ENCODE results near the gene GFER. TPM values are rescaled to one million over a fixed set of nuclear protein-coding genes. Genes with fewer than 3 reads are reported as not detected.
A peak's percentile ranks its signal among the peaks of the same experiment; 100 is the strongest.

GFER gene
- total RNA-seq, 2 donors from 2014 or later = 40.3 to 45.5 TPM

DNA sequence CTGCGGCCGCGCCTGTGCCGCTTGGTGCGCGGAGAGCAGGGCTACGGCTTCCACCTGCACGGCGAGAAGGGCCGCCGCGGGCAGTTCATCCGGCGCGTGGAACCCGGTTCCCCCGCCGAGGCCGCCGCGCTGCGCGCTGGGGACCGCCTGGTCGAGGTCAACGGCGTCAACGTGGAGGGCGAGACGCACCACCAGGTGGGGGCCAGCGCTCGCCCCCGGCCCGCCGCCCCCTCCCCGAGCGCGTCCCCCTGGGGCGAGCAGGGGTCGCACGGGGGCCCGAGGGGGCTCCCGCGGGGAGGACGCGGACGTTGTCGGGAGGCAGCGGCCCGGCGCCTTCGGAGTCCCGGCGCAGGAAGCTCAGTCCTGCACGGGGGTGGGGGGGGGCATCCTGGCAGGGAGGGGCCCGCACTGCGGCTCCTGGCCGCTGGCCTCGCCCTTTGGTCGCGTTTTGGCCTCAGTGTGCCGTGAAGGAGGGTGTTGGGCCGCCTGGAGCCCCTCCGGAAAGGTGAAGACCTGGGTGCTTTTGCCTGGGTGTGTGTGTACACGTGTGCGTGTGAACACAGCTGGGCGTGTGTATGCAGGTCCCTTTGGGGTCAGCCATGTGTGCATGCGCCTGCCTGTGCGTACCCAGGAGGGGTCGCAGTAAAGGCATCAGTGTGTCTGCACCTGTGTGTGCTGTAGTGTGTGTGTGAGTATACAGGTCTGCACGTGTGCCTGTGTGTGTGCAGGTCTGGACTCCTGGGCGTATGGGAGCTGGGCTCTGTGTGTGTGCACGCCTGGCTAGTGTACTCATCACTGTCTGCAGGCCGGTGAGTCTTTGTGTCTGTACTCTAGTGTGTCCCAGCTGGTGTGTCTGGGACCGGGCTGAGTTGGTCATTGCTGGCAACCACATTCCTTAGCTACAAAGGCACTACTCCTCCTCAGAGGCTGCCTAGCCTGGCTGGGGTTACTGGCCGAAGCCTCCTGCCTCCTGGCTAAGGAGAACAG, 43.3 kb downstream of the GFER start:
- Histone ChIP-seq H3K36me3 (ENCODE audit: control insufficient read depth, insufficient read depth, low read length) (peaks cover 5% of the 10 kb centered on the region), H3K4me1 (ENCODE audit: control insufficient read depth, insufficient read depth, low read length) (peaks cover 3% of the 10 kb centered on the region), H3K27ac (ENCODE audit: low read depth, low read length) (no peak overlapping the region), H3K4me3 (ENCODE audit: low read length) (peak overlapping the region; percentile 72), H3K9me3 (ENCODE audit: control insufficient read depth, low read length) (no peaks in the 10 kb centered on the region), H3K9ac (ENCODE audit: extremely low read depth, low read length, poor library complexity, severe bottlenecking) (no peak overlapping the region), H3K27me3 (ENCODE audit: control insufficient read depth, insufficient read depth, low read length, poor library complexity, severe bottlenecking) (peaks cover 3% of the 10 kb centered on the region)
- no peaks in the 10 kb centered on the region for H3K36me3 Mint-ChIP-seq (ENCODE audit: low read depth)
- H3K27me3 Mint-ChIP-seq (ENCODE audit: insufficient read depth) = peaks cover 36% of the 10 kb centered on the region
- peak overlapping the region; percentile 67 for H3K4me3 Mint-ChIP-seq
- peaks cover 7% of the 10 kb centered on the region for H3K4me1 Mint-ChIP-seq
- H3K27ac Mint-ChIP-seq = peak overlapping the region; percentile 36
- no peaks in the 10 kb centered on the region for H3K9me3 Mint-ChIP-seq
- DNase-seq = no peak
- peak; percentile 18 for TF ChIP-seq CTCF (conservative IDR thresholded peaks at IDR 0.05)
- 13 to 52% methylated on average over 7 to 76 of the region's 76 CpGs for WGBS, 2 experiments (ENCODE audit: insufficient coverage in 1 of 2, insufficient read length in 1 of 2)

DNA sequence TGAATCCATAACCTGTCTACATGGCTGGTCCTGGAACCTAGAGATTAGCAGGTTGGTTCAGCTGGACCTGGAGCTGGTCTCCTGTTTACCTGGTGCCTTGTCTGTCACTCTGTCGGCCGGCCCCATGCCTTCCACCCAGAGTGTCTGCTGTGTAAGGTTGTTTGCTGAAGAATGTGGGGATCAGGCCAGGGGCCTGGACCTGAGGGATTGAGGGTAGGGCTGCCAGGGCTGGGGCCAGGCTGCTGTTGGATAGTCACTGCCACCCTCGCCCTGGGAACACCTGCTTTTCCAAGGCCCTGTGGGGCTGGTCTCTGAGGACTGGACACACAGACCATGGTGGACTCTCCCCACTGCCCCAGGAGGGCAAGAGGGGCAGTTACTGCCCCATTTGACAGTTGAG, 44.2 kb downstream of the GFER start:
- no peaks in the 10 kb centered on the region for H3K36me3 Mint-ChIP-seq (ENCODE audit: low read depth)
- peaks cover 29% of the 10 kb centered on the region for H3K27me3 Mint-ChIP-seq (ENCODE audit: insufficient read depth)
- no peaks in the 10 kb centered on the region for H3K9me3 Mint-ChIP-seq
- H3K9ac ChIP-seq (ENCODE audit: extremely low read depth, low read length, poor library complexity, severe bottlenecking) = no peak overlapping the region
- peaks cover 4% of the 10 kb centered on the region for H3K4me1 Mint-ChIP-seq
- peaks cover 3% of the 10 kb centered on the region for H3K4me1 ChIP-seq (ENCODE audit: control insufficient read depth, insufficient read depth, low read length)
- H3K36me3 ChIP-seq (ENCODE audit: control insufficient read depth, insufficient read depth, low read length) = peaks cover 5% of the 10 kb centered on the region
- H3K27ac Mint-ChIP-seq = no peak overlapping the region
- no peaks in the 10 kb centered on the region for H3K9me3 ChIP-seq (ENCODE audit: control insufficient read depth, low read length)
- H3K27ac ChIP-seq (ENCODE audit: low read depth, low read length) = no peak overlapping the region
- peaks cover 3% of the 10 kb centered on the region for H3K27me3 ChIP-seq (ENCODE audit: control insufficient read depth, insufficient read depth, low read length, poor library complexity, severe bottlenecking)
- peak overlapping the region; percentile 72 for H3K4me3 ChIP-seq (ENCODE audit: low read length)
- DNase-seq = no peak
- no peak for TF ChIP-seq CTCF (conservative IDR thresholded peaks at IDR 0.05)
- peak overlapping the region; percentile 67 for H3K4me3 Mint-ChIP-seq
- WGBS, 2 experiments (ENCODE audit: insufficient coverage in 1 of 2, insufficient read length in 1 of 2) = 85 to 94% methylated on average over 2 to 3 of the region's 3 CpGs

DNA sequence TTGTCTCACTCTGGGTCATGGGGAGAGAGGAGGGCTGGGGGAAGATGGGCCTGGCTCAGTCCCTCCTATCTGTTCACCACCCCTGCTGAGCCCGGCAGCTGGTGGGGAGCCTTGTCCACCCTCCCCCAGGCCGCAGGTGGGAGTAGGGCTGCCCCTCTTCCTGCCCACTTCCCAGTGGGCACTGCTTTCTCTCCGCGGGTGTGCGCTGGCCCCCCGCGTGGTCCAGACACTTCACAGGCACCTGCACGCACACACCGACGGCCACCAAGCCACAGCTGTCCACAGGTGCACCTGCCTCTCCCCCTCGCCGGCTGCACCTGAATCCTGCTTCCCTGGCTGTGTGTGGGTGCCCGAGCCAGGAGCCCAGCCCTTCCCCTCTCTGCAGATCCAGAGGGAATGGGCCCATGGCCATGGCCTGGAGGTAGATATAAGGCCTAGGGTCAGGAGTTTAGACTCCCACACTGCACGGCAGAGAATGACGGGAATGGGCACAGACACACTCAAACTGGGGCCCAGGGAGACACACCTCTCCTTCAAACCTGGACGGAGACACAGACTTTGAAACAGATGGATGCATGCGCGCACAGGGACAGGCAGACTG, 44.7 kb downstream of the GFER start:
- WGBS, 2 experiments (ENCODE audit: insufficient coverage in 1 of 2, insufficient read length in 1 of 2) = 89 to 95% methylated on average over 12 to 18 of the region's 18 CpGs
- Mint-ChIP-seq H3K36me3 (ENCODE audit: low read depth) (no peaks in the 10 kb centered on the region), H3K4me1 (peaks cover 4% of the 10 kb centered on the region), H3K27ac (no peak overlapping the region), H3K4me3 (no peak overlapping the region), H3K27me3 (ENCODE audit: insufficient read depth) (peaks cover 29% of the 10 kb centered on the region), H3K9me3 (no peaks in the 10 kb centered on the region)
- Histone ChIP-seq H3K9ac (ENCODE audit: extremely low read depth, low read length, poor library complexity, severe bottlenecking) (no peak overlapping the region), H3K4me1 (ENCODE audit: control insufficient read depth, insufficient read depth, low read length) (peaks cover 3% of the 10 kb centered on the region), H3K27me3 (ENCODE audit: control insufficient read depth, insufficient read depth, low read length, poor library complexity, severe bottlenecking) (peaks cover 3% of the 10 kb centered on the region), H3K9me3 (ENCODE audit: control insufficient read depth, low read length) (no peaks in the 10 kb centered on the region), H3K4me3 (ENCODE audit: low read length) (no peak overlapping the region), H3K36me3 (ENCODE audit: control insufficient read depth, insufficient read depth, low read length) (peaks cover 5% of the 10 kb centered on the region), H3K27ac (ENCODE audit: low read depth, low read length) (no peak overlapping the region)
- DNase-seq = no peak
- no peak for TF ChIP-seq CTCF (conservative IDR thresholded peaks at IDR 0.05)

All from endodermal cell (in vitro differentiated cells).